Measurements from ENCODE around the gene ZBTB3. TPM values are rescaled to one million over a fixed set of nuclear protein-coding genes. Genes with fewer than 3 reads are reported as not detected.
"Not testable (repeated sequence)": the region's sequence is repeated elsewhere in the genome, so short reads cannot be mapped to it uniquely, and the experiment has no call there.

The ZBTB3 gene
- total RNA-seq, 1 experiment from 2014 or later = 14.1 TPM

- no peak for DNase-seq (ENCODE audit: low spot score)
Observed at GRCh38 chr11:62757846-62758788, 4.2 kb upstream of the ZBTB3 start.

- DNase-seq (ENCODE audit: low spot score) = no peak
Observed at GRCh38 chr11:62755086-62755615, 1.2 kb upstream of the ZBTB3 start.

- DNase-seq (ENCODE audit: low spot score) = no peak
Observed at GRCh38 chr11:62752994-62753735, 795 bp downstream of the ZBTB3 start.

GRCh38 chr11:62752177-62752785 is 1.7 kb downstream of the ZBTB3 start:
- no peak for DNase-seq (ENCODE audit: low spot score)

GRCh38 chr11:62749931-62750330 is 4.0 kb downstream of the ZBTB3 start:
- not testable (repeated sequence) for DNase-seq (ENCODE audit: low spot score)

GRCh38 chr11:62747475-62748160 is 6.3 kb downstream of the ZBTB3 start:
- no peak for DNase-seq (ENCODE audit: low spot score)

GRCh38 chr11:62737196-62737595 is 16.8 kb downstream of the ZBTB3 start:
- no peak for DNase-seq (ENCODE audit: low spot score)

- no peak for DNase-seq (ENCODE audit: low spot score)
Observed at GRCh38 chr11:62732830-62733229, 21.1 kb downstream of the ZBTB3 start.

- DNase-seq (ENCODE audit: low spot score) = not testable (repeated sequence)
Observed at GRCh38 chr11:62730076-62730475, 23.9 kb downstream of the ZBTB3 start.

GRCh38 chr11:62728171-62728988 is 25.6 kb downstream of the ZBTB3 start, which contains the start of gene TTC9C:
Gene TTC9C (plus strand): TSS chr11:62728486. CDS start chr11:62728849, 363 bp downstream.
- peak; percentile 82 for DNase-seq (ENCODE audit: low spot score)

GRCh38 chr11:62727872-62728170 is 26.1 kb downstream of the ZBTB3 start:
- DNase-seq (ENCODE audit: low spot score) = peak; percentile 97

- DNase-seq (ENCODE audit: low spot score) = peak; percentile 97
Observed at GRCh38 chr11:62727165-62727871, 26.6 kb downstream of the ZBTB3 start, which contains the start of gene HNRNPUL2. Gene HNRNPUL2 (minus strand): TSS chr11:62727457. CDS start chr11:62727156, 301 bp downstream.

GRCh38 chr11:62726915-62727164 is 27.1 kb downstream of the ZBTB3 start:
- DNase-seq (ENCODE audit: low spot score) = no peak

GRCh38 chr11:62726156-62726914 is 27.6 kb downstream of the ZBTB3 start:
- DNase-seq (ENCODE audit: low spot score) = no peak

- peak; percentile 19 for DNase-seq (ENCODE audit: low spot score)
Observed at GRCh38 chr11:62725646-62726045, 28.3 kb downstream of the ZBTB3 start.

- no peak for DNase-seq (ENCODE audit: low spot score)
Observed at GRCh38 chr11:62724171-62724570, 29.8 kb downstream of the ZBTB3 start.

- no peak for DNase-seq (ENCODE audit: low spot score)
Observed at GRCh38 chr11:62721994-62722393, 32.0 kb downstream of the ZBTB3 start.

GRCh38 chr11:62719302-62719978 is 34.5 kb downstream of the ZBTB3 start:
- DNase-seq (ENCODE audit: low spot score) = no peak

- no peak for DNase-seq (ENCODE audit: low spot score)
Observed at GRCh38 chr11:62716816-62717215, 37.1 kb downstream of the ZBTB3 start.

Data from A172 (cell line).